Right cardiac atrium (tissue), 5 donors: Measurements from ENCODE around the gene YOD1. TPM values are rescaled to one million over a fixed set of nuclear protein-coding genes. Genes with fewer than 3 reads are reported as not detected.

ENCODE experiments used
- ATAC-seq, 2 donors: fragments of 200-7000 bp; cut with Tn5 transposase; one replicate each; pipeline versions ENCODE4 v1.8.0 to v1.9.1; 2020; ENCODE audit warnings: moderate library complexity in 2 of 2, mild to moderate bottlenecking in 1 of 2
- DNase-seq, 3 donors: peaks; one replicate each; pipeline ENCODE4 v3.0.0-alpha.2; 2020
- H3K27ac ChIP-seq: one replicate; pipeline ENCODE4 v1.5.1; 2013; ENCODE audit warnings: mild to moderate bottlenecking, low read length, control low read depth, moderate library complexity
- H3K27me3 ChIP-seq: one replicate; pipeline ENCODE4 v1.6.1; 2013; ENCODE audit not compliant: control insufficient read depth, insufficient read depth
- H3K4me1 ChIP-seq: one replicate; pipeline ENCODE4 v1.6.1; 2013; ENCODE audit warnings: low read length; ENCODE audit not compliant: control insufficient read depth, insufficient read depth
- H3K4me3 ChIP-seq: one replicate; pipeline ENCODE4 v1.5.1; 2013; ENCODE audit warnings: low read length, control low read depth
- H3K9me3 ChIP-seq: one replicate; pipeline ENCODE4 v1.6.1; 2013; ENCODE audit warnings: low read length; ENCODE audit not compliant: control insufficient read depth
- WGBS: extraction: QIAGEN DNeasy Blood & Tissue Kit; methylation state at CpG from one replicate; pipeline ENCODE4 v1.1.7; 2013; 5-methylcytosine and 5-hydroxymethylcytosine counted together
- intact Hi-C, 4 donors: fragments of 100-400 bp; cut with DNase I; formaldehyde crosslinking; loops; one replicate each; pipeline versions ENCODE4 v1.11.0 to v1.14.0; 2022 to 2023
- polyA plus RNA-seq: library from polyadenylated mRNA; stranded (reverse); fragments of 200-250 nt; gene quantifications from one replicate; pipeline ENCODE4 v1.2.3, GENCODE V29; 2013
- total RNA-seq, 4 donors: library from RNA; stranded (reverse); fragmentation: NEBNext Ultra II Directional; extraction: Animal tissue kit (Norgen Biotek cat#: 25700); gene quantifications; one replicate each; pipeline ENCODE4 v1.2.1, GENCODE V29; 2021
- donor health status: healthy with polysubstance abuse.
- donor health status: DM: no; HTN: yes; CAD: no.
- donor health status: DM: no; HTN: no; CAD: no.
- donor health status: DM: no; HTN: yes; CAD: no; lungs with severe emphysema.
- donor health status: DM: yes; HTN: yes; CAD: no.

YOD1 gene
- total and polyA plus RNA-seq, 5 donors, result 1.6 to 5.0 (median 4.8) TPM

DNA sequence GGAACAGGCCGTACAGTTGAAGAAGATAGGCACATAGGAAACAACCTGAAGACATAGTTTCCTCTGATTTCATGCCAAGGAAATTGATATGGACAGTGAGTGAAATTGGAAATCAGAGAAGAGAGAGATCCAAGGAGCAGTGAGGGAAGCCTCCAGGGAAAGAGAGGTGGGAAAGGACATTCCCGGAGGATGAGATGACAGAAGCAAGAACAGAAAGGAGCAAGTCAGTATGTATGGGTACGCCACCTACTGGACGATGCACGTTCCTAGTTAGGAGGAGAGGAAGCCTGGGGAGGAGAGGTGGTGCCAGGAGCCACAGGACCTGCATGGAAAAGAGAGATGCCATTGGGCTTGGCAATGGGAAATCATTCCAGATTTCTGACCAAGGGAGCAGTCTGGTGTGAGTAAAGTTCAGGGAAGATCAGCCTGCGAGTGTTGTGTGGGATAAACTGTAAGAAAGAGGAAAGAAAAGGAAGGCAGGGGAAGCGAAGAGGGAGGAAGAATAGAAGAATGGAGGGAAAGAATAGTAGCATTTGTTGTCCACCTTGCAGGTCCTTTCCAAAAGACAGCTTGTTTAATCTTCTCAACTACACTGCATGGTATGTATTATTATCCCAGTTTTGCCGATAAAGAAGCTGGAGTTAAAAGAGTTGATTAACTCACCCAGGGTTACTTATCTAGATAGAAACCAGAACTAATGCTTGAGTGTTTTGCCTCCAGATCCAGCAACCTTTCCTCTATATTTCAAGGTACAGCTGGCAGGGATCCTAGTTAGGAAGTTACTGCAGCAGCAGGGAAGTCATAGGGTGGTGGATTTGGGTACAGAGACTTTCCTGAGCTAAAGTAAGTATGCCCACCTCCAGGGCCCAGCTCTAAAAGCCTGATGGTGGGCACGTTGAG is 45.8 kb downstream of the YOD1 start:
- no peak overlapping the region for H3K27ac ChIP-seq
- DNase-seq (peak; percentile 40 to 67 (median 44)), ATAC-seq (peak in 1 of 2 donors; percentile 71)
- H3K27me3 ChIP-seq, result no peaks in the 10 kb centered on the region
- no peaks in the 10 kb centered on the region for H3K4me1 ChIP-seq
- H3K4me3 ChIP-seq, result no peak overlapping the region
- intact Hi-C loops, result no loop called here
- WGBS, result 41% methylated on average over 9 of the region's 9 CpGs
- H3K9me3 ChIP-seq, result no peaks in the 10 kb centered on the region

DNA sequence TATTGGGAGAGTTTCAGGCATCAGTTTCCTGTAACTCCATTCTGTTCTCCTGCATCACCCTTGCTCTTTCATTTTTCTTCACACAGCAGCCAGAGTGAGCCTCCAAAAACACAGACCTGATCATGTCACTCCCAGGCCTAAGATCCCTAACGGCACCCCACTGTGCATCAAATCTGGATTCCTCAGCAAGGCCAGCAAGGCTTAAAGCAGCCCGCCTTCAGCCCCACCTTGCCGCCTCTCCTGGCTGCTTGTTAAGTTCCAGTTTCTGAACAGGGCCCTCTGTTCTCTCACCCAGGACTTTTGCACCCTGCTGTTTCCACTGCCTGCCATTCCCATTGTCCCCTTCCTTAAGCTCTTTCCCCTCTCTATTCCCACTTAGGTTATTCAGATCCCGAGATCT is 47.8 kb downstream of the YOD1 start:
- no peak for DNase-seq
- H3K27me3 ChIP-seq, result no peaks in the 10 kb centered on the region
- H3K4me1 ChIP-seq, result no peaks in the 10 kb centered on the region
- intact Hi-C loops, result no loop called here
- H3K27ac ChIP-seq, result no peak overlapping the region
- no peak for ATAC-seq
- H3K4me3 ChIP-seq, result no peak overlapping the region
- H3K9me3 ChIP-seq, result no peaks in the 10 kb centered on the region
- WGBS, result 88% methylated on average over 4 of the region's 4 CpGs

DNA sequence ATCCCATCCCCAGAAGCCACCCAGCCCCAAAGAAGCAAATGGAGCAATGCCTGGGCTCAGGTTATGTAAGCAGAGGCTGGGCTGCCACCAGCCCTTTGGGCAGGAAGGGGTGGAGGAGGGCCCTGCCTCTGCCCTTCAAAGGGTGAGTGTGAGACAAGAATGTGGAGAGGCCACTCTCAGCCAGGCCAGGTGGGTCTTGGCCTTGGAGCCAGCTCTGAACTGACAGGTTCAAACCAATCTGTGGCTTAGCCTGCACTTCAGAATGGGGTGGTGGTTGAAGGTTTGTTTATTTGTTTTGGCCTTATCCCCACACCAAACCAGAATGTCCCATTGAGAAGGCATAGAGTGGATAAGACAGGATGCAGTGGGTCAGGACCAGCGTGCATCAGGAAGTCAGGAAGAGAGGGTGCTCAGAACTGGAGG is 48.3 kb downstream of the YOD1 start:
- Histone ChIP-seq H3K4me3 (no peak overlapping the region), H3K27me3 (no peaks in the 10 kb centered on the region), H3K9me3 (no peaks in the 10 kb centered on the region), H3K4me1 (no peaks in the 10 kb centered on the region), H3K27ac (no peak overlapping the region)
- DNase-seq, result no peak
- intact Hi-C loops, result no loop called here
- 57% methylated on average over 1 of the region's 1 CpG for WGBS
- ATAC-seq, result no peak

DNA sequence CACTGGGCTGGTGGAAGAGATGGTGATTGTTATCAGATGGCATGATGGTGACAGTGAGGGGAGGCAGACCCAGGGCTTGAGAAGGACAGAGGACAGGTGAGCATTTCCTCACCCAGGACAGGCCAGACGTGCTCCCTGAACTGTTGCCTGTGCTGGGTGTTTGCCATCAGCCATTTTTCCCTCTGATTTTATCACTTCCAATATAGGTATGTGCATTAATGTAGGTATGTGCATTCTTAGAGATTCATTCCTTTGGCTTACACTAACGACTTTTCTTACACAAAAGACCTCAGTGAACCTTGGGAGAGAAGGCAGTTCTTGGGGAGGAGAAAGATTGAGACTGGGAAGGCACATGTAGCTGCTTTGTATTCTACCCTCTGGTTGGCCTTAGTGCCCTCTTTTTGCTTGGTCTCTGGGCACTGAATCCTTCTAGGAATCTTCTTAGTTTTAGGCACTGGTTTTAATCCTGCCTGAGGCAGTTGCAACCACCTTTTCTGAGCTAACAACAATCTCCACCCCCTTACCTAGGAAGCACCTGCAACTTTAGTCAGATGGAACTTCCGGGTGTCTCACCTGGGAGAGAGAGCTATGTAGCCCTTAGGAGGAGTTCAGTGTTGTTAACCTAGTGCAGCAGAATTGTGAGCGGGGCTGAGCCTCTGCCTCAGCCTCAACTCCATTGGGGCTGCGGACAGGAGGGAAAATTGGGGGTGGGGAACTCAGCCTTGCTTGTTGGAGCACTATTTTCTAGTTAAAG is 49.3 kb downstream of the YOD1 start:
- intact Hi-C loops, result no loop called here
- WGBS, result 80% methylated on average over 5 of the region's 5 CpGs
- Histone ChIP-seq H3K4me1 (no peaks in the 10 kb centered on the region), H3K27ac (no peak overlapping the region), H3K9me3 (no peaks in the 10 kb centered on the region), H3K4me3 (no peak overlapping the region), H3K27me3 (no peaks in the 10 kb centered on the region)
- DNase-seq, result no peak
- no peak for ATAC-seq

DNA sequence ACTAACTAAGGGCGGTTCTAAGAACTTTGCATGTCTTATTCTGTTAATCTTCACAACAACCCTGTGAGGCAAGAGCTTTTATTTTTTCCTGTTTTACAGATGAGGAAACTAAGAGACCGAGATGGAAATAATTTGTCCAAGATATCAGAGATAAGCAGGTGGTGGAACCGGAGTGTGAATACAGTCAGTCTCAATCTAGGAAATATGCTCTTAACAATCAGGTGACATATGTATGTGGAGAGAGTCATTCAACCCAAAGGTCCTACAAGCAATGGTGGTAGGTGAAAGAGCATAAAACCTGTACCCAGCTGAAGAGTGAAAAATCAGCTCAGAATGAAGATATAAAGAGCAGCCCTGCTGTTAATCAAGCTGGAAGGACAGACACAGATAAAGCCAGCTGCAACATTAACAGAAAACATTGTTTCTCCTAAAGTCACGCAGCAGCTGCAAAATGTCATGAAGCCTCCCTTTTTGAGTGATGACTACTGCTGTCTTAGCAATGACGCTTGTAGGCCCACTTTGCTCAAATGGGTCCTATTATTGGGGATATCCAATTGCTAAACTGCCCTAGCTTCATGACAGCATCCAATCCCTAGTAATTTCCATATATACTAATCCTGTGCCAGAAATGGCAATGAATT is 50.2 kb downstream of the YOD1 start:
- ATAC-seq (no peak), DNase-seq (no peak)
- Histone ChIP-seq H3K4me1 (no peaks in the 10 kb centered on the region), H3K27ac (no peak overlapping the region), H3K27me3 (no peaks in the 10 kb centered on the region), H3K9me3 (no peaks in the 10 kb centered on the region), H3K4me3 (no peak overlapping the region)
- whole genome bisulfite sequencing, result 53% methylated on average over 5 of the region's 5 CpGs
- intact Hi-C loops, result no loop called here

DNA sequence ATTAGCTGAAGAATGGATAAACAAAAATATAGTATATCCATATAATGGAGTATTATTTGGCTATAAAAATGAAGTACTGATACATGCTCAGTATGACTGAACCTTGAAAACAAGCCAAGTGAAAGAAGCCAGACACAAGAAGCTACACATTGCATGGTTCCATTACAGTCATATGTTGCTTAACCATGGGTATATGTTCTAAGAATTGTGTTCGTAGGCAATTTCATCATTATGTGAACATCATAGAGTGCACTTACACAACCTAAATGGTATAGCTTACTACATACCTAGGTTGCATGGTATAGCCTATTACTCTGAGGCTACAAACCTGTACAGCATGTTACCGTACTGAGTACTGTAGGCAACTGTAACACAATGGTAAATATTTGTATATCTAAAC is 52.2 kb downstream of the YOD1 start:
- H3K4me3 ChIP-seq, result no peak overlapping the region
- no peak overlapping the region for H3K27ac ChIP-seq
- no peaks in the 10 kb centered on the region for H3K27me3 ChIP-seq
- intact Hi-C loops, result no loop called here
- no peaks in the 10 kb centered on the region for H3K4me1 ChIP-seq
- DNase-seq (no peak), ATAC-seq (no peak)
- WGBS, result 85% methylated on average over 2 of the region's 2 CpGs
- H3K9me3 ChIP-seq, result no peaks in the 10 kb centered on the region

Other genes starting within 250 kb of the YOD1 start
- not detected for gene IL20, start 185.6 kb downstream of the YOD1 start, total RNA-seq
- gene IL20, start 185.6 kb downstream of the YOD1 start, polyA plus RNA-seq, result not detected
- not detected for gene IL24, start 153.8 kb downstream of the YOD1 start, total RNA-seq
- not detected for gene IL24, start 153.8 kb downstream of the YOD1 start, polyA plus RNA-seq
- 1 to 10 TPM; 1.7 to 2.7 (median 2.1) TPM for gene FCMR, start 129.3 kb downstream of the YOD1 start, total RNA-seq
- 0.81 TPM for gene FCMR, start 129.3 kb downstream of the YOD1 start, polyA plus RNA-seq
- under 1 TPM in 3 of 4 donors, not detected in 1; 0.09 to 0.59 (median 0.17) TPM for gene PIGR, start 104.7 kb downstream of the YOD1 start, total RNA-seq
- 0.23 TPM for gene PIGR, start 104.7 kb downstream of the YOD1 start, polyA plus RNA-seq
- not detected for gene FCAMR, start 80.7 kb downstream of the YOD1 start, total RNA-seq
- gene FCAMR, start 80.7 kb downstream of the YOD1 start, polyA plus RNA-seq, result not detected
- under 1 TPM in 3 of 4 donors, not detected in 1; 0.06 to 0.14 (median 0.08) TPM for gene C1orf116, start 18.5 kb downstream of the YOD1 start, total RNA-seq
- gene C1orf116, start 18.5 kb downstream of the YOD1 start, polyA plus RNA-seq, result 0.05 TPM
- gene PFKFB2, start 2.1 kb upstream of the YOD1 start, total RNA-seq, result 10 to 100 TPM; 16.4 to 29.7 (median 21.7) TPM
- gene PFKFB2, start 2.1 kb upstream of the YOD1 start, polyA plus RNA-seq, result 9.4 TPM
- gene C4BPB, start 37.7 kb upstream of the YOD1 start, total RNA-seq, result under 1 TPM in 1 of 4 donors, not detected in 3; 0.43 TPM
- gene C4BPB, start 37.7 kb upstream of the YOD1 start, polyA plus RNA-seq, result 0.05 TPM
- under 1 TPM in 1 of 4 donors, not detected in 3; 0.14 TPM for gene C4BPA, start 53.0 kb upstream of the YOD1 start, total RNA-seq
- not detected for gene C4BPA, start 53.0 kb upstream of the YOD1 start, polyA plus RNA-seq